ENCODE measurements around the gene PTPRN2.
"Not testable (repeated sequence)": the region's sequence is repeated elsewhere in the genome, so short reads cannot be mapped to it uniquely, and the experiment has no call there.

PTPRN2 gene

DNA sequence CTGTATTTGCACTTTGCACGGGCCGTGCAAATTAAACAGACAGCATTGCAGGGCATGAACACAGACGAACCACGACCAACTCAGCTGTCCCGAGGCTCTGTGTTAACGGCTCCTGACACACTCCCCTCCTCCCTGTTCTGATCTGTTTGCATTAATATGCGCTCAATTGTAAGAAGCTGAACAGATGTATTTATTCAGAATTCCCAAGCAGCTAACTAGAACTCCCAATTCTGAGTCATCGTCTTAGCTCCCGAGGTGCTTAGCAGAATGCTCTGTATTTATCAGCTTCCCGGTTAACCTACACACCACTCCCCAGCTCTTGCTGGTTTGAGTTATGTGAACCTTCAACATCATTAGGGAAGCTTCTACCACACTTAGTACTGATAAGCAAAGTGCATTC, 286.4 kb downstream of the PTPRN2 start:
- DNase-seq (ENCODE audit: low spot score) = no peak

DNA sequence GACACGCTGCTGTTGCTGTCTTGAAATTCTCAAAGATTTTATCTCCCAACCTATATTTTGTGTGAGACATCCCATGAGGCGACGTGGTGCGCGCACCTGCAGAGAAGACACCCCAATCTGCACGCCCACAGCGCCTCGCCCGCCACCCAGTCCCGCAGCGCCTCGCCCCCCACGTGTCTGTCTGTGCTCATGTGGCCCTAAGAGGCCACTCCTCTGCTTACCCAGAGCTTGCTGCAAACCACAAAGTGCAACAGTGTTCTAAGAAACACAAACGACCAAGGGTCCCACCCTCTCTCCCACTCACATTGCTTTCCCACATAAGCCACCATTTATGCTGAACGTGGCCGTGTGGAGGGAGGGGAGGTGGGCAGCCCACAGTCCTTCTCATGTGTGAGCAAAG, 287.2 kb downstream of the PTPRN2 start:
- no peak for DNase-seq (ENCODE audit: low spot score)

DNA sequence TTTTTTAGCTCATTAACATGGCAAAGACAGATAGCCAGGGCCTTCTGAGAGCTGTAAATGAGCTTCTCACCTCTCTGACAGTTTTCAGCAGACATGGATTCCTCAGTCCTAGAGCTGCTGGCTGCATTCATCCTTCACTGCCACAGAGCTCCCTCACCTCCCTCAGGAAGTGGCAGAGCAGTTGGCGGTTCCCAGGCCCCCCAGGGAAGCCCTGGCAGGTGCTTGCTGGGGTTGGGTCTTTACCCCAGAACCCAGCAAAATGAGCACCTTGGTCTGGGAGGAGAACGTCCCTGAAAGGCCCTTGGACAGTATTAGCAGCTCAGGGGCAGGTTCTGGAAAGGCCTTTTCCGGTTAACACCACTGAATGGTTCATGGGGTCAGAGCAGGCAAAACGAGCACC, 288.0 kb downstream of the PTPRN2 start:
- DNase-seq (ENCODE audit: low spot score) = no peak

DNA sequence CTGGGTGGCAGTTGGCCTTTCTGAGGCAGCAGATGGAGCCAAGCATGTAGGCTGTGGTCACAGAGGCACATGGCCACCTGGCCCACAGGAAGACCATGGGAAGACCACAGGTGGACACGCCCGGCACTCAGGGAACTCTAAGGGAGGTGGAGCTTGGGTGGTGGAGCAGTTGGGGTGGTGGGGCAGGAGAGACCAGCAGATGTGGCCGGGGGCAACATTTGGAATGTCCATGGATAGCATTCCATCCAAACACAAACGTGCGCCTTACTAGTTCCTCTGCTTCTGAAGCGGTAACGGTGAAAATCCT, 290.9 kb downstream of the PTPRN2 start:
- no peak for DNase-seq (ENCODE audit: low spot score)

DNA sequence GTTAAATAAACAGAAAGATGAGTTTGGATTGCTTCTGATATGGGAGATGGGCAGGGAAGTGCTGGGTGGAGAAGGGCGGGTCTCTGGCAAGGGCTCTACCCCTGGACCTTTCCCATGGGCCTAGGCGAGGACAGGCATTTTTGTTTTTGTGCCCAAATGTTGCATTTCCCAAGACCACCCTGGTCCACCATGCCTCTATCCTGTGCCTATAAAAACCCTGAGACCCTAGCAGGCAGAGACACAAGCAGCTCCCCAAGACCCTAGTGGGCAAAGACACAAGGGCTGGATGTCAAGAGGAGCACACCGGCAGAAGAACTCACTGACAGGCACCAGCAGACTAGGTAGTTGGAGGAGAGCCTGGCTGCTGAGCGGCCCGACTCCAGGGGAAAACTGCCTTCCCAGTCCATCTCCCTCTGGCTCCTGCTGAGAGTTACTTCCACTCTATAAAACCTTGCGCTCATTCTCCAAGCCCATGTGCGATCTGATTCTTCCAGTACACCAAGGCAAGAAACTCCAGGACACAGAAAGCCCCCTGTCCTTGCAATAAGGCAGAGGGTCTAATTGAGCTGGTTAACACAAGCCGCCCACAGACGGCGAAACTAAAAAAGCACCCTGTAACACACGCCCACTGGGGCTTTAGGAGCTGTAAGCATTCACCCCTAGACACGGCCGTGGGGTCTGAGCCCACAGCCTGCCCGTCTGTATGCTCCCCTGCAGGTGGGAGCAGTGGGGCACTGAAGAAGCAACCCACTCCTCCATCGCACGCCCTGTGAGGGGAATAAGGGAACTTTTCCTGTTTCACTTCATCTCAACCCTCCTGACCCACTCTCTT, 291.4 kb downstream of the PTPRN2 start:
- DNase-seq (ENCODE audit: low spot score) = no peak

DNA sequence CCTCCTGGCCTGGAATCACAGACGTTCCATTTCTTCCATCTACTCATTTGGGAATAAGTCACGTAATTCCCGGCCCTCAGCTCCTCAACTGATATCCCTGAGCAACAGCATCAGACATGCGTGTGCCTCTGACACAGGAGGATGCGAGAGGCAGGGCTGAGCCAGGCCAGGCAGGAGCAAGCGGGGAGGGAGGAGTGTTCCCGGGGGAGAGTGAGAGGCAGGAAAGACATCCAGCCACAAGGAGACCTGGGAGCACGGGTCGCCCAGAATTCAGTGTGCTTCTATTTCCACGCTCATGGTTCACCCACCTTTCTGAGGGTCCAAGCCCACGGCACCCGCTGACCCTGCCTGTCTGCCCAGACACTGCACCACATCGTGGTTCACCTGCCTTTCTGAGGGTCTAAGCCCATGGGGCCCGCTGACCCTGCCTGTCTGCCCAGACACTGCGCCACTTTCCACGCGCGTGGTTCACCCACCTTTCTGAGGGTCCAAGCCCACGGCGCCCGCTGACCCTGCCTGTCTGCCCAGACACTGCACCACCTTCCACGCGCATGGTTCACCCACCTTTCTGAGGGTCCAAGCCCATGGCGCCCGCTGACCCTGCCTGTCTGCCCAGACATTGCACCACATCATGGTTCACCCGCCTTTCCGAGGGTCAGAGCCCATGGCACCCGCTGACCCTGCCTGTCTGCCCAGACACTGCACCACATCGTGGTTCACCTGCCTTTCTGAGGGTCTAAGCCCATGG, 293.0 kb downstream of the PTPRN2 start:
- DNase-seq (ENCODE audit: low spot score) = not testable (repeated sequence)

DNA sequence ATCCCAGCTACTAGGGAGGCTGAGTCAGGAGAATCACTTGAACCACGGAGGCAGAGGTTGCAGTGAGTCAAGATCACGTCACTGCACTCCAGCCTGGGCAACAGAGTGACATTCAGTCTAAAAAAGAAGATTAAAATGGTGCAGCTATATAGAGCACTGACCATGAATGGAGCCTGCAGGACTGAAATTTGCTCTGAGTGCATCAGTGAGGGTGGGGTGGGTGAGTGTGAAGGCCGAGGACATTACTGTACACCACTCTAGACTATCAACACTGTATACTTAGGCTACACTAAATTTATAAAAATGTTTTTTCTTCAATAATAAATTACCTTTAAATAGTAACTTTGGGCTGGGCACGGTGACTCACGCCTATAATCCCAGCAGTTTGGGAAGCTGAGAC, 294.7 kb downstream of the PTPRN2 start:
- DNase-seq (ENCODE audit: low spot score) = no peak

DNA sequence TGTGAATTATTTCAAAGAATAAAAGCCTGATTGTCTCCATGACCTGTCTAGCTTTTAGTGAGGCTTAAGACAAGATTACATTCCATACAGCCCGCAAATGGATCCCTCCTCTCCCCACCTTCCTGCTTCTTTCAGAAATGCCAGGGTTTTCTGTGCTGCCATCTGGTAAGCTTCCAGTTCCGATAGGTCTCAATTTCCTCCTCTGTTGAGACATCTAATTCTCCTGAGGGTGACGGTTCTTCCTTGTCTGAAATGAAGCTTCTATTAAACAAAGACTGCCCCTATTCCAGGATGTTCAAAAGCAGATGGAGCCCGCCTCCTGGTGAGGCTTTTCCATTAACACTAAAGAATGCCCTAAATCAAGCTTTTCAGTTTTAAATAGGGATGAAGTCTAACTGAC, 295.6 kb downstream of the PTPRN2 start:
- DNase-seq (ENCODE audit: low spot score) = no peak

DNA sequence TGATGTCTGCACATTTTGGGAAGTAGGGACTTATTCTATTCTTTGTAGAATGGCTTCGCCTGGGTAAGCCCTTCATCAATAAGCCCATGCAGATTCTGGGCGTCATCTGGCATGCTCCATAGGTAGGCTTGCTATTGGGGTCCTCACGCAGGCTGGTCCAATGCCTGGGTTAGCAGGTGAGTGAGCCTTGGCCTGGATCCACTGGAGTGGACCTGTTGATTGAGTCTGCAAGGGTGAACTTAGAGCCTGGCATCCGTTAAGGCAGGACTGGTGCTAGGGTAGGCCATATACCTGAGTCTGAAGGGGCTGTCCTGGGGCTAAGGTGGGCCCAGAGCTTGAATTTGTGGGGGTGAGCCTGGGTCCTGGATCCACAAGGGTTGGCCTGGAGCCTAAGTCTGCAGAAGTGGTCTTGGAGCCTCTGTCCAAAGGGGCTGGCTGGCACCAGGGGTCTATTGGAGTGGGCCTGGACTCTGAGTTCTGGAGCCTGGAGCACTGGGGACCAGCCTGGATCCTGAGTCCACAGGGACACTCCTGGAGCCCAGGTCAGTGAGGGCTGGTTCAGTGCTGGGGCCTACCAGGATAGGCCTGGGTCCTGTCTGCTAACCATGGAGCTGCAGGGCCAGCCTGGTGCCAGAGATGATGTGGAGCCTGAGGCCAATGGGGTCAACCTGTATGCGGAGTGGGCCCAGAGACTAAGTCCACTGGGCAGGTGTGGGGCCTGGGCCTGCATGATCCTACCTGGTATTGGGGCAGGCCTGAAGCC, 297.7 kb downstream of the PTPRN2 start:
- DNase-seq (ENCODE audit: low spot score) = no peak

DNA sequence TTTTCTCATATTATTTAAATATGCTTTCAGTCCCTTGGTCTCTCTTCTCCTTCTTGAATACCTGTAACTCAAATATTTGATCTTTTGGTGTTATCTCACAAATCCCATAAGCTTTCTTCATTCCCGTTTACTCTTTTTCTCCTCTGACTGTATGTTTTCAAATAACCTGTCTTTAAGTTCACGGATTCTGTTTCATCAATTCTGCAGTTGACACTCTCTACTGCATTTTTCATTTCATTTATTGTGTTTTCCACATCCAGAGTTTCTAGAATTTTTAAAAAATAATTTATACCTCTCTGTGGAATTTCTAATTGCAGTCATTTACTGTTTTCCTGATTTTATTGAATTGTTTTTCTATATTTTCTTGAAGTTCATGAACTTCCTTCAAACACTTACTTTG, 298.4 kb downstream of the PTPRN2 start:
- DNase-seq (ENCODE audit: low spot score) = no peak

DNA sequence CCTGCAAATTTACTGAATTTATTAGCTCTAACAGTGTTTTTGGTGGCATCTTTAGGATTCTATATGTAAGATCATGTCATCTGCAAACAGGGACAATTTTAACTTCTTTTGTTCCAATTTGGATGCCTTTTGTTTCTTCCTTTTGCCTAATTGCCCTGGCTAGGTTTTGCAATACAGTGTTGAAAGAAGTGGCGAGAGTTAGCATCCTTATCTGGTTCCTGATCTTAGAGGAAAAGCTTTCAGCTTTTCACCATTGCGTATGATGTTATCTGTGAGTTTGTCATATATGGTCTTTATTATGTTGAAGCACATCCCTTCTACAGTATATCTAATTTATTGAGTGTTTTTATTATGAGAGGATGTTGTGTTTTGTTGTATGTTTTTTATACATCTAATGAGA, 301.4 kb downstream of the PTPRN2 start:
- DNase-seq (ENCODE audit: low spot score) = no peak

DNA sequence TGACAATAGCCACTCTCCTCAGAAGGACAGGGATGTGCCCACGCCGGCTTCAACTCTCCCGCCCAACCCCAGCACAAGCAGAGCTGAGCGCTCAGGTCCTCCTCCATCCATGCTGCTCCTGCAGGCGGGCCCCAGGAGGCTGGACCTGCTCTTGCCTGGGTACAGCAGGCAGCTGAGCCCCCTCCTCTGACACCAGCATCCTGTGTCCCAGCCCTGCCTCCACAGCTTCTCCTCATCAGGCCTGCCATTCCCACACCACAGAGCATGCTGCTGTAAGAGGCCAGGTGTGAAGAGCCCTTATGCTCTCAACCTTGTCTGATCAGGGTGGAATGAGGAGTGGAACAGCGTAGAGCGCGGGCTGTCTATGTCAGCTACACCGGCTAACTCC, 302.2 kb downstream of the PTPRN2 start:
- no peak for DNase-seq (ENCODE audit: low spot score)

DNA sequence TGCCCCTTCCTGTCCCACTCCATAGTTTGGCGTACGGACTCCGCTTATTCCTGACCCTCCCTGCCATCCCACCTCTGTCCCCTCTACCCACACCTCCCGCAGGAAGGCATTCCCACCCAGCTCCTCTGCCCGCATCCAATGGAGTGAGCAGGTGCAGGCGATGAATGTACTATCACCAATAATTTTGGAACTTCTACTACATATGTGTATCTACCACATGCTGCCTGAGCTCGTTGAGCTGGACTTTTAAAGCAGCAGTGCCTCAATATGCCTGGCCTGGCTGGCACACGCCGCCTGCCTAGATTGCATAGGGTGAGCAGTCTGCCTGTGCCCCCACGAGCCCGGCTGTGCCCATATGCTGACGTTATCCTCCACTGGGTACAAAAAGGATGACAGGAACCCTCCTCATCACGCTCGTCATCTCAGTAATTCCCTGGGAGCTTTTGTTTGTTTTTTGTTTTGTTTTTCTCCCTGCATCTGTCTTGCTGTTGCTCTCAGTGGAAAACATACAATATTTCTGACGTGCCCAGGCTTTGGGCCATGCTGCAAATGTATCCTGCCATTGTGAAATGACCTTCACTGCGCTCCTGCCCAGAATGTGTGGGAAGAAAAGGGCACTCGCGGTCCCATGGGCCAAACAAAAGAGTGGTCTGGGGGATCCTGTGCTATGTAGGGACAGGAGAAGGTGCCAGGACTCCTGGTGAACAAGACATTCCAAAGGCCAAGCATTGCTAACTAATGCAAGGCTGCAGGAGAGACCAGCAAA, 302.8 kb downstream of the PTPRN2 start:
- DNase-seq (ENCODE audit: low spot score) = no peak

DNA sequence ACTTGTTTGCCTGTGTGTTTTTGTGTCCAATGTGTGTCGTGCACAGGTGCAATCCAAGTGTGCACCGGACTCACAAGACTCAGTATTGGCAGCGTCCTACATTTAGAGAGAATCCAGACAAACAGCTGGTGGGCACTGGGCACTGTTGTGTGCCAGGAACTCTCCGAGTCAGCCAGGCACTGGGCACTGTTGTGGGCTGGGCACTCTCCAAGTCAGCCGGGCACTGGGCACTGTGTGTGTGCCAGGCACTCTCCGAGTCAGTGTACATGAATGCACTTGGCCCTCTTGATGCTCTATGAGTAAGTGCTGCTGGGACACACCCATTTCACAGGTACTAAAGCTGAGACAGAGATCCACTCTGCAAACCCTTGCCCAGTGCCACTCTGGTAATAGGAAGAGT, 303.5 kb downstream of the PTPRN2 start:
- DNase-seq (ENCODE audit: low spot score) = no peak

DNA sequence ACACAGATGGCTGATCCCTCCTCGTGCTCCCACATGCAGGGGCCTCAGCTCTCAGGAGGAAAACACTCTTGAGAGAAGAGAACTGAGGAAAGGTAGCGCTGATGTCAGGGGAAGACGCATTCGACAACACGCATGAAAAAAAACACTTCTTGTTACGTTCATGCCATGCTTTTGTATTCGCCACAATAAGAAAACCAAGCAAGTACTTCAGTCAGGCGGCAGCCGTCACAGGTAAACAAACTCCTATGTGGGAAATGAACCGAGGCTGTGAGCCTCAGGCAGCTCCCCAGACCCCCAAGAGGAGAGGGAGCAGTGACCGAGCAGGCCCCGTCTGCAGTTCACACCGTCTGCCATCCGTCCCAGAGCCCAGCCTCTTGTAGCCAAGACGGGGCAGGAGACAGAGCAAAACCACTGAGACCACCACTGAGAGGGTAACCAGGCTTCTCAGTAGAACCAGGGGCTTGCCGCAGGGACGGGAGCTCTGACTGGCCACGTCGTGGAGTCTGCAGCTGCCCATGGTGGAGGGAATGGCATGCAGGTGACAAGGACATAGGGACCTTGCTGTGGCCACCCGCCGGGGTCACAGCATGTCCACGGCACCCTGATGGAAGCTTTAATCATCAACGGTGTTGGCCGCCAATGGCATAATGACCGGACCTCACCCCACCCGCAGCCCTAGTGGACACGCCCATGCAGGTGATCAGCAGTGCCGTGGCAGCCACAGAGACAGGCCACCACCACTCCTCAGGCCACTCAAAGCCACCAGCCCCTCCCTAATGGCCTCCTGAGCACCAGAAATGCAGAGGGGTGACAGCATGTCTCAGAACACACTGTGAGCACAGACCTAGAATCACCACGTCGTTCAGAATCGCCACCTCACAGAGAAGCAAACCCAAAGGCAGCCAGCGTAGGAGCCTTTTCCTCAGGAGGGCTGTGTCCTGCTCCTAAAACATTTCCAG, 304.3 kb downstream of the PTPRN2 start:
- DNase-seq (ENCODE audit: low spot score) = no peak

DNA sequence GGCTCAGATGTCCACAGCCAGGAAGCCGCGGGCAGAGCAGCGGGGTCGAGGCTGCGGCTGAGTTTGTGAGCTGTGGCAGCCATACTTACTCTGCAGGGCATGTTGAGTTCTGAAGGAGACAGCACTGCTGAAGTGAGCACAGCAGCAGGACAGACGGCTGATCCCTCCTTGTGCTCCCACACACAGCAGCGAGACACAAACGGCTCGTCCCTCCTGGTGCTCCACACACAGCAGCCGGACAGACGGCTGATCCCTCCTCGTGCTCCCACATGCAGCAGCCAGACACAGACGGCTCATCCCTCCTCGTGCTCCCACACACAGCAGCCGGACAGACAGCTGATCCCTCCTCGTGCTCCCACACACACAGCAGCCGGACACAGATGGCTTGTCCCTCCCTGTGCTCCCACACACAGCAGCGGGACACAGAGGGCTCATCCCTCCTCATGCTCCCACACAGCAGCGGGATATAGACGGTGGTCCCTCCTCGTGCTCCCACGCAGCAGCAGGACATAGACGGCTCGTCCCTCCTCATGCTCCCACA, 305.1 kb downstream of the PTPRN2 start:
- DNase-seq (ENCODE audit: low spot score) = no peak

DNA sequence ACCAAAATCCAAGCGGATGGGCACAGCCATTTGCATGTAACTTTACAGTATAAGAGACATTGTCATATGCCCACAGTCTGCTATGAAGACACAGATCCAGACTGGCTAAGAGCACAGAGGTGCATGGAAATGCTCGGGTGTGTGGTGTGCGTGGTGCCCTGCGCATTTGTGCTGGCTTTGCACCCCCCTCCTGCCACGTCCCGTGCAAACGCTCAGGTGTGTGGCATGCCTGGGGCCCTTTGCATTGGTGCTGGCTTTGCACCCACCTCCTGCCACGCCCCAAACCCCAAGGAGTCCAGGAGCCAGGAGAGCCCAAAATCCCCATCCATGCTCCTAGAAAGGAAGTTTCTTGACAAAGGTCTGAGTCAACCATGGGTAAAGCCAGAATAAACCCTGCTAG, 306.2 kb downstream of the PTPRN2 start:
- DNase-seq (ENCODE audit: low spot score) = no peak

DNA sequence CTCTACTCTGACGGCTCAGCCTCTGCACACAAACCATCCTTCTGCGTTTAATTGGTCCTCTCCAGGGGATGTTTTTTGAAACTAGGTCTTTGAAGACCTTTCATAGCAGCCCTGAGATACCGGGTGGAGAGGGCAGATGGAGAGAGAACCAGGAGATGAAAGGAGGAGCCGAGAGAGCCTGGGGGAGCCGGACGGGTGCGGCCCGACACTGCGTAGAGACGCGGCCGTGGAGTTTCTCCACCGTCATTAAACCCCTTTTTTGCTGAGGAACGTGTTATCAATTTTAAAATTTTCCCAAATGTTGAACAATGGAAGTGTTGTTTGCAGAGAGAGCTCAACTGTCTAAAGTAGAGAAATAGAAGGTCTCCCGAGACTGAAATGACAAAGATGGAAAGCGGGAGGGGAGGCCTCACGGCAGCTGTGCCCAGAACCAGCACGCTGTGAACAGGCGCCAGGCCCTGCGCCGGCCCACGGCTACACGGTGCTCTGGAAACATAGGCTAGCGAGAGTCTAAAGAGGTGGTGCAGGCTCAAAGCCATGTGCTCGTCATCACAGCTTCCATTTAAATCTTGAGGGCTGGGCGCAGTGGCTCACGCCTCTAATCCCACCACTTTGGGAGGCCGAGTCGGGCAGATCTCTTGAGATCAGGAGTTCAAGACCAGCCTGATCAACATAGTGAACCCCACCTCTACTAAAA, 307.0 kb downstream of the PTPRN2 start:
- no peak for DNase-seq (ENCODE audit: low spot score)

DNA sequence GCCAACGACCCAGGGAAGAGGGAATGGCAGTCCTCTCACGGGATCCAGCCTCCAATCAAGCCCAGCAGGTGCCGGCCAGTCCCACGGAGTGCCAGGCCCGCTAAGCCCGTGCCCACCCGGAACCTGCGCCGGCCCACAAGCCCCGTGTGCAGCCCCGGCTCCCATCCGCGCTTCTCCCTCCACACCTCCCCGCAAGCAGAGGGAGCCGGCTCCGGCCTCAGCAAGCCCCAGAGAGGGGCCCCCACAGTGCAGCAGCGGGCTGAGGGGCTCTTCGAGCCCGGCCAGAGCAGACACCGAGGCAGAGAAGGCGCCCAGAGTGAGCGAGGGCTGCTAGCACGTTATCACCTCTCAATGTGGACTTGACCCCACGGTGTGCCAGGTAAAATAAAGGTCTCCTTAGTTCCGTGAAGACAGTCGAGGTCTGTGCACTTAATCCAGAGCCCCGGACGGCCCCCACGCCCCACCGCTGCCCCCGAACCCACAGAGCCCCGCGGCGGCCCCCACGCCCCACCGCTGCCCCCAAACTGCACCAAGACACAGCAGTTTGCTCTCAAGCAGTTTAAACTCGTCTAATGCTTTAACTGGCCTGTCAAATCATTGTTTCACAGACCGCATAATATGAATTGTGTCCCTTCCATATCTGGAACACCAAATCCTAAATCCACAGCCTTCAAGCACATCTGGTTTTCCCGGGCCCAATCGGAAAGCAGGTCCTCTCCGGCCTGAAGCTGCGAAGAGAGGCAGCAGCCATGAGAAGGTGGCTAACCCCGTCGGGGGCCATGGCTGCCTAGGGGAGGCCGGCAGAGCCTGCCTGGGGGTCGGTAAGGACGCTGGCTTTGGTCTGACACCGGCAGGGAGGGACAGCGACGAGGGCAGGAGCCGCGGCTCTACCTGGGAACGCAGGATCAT, 307.8 kb downstream of the PTPRN2 start:
- no peak for DNase-seq (ENCODE audit: low spot score)
